Peyer's patch (tissue), 4 donors: ENCODE data around the gene SNX33.

Experiments used
- CTCF ChIP-seq, 6 experiments: fragments of 450-650 bp in 4 of 6; fragments of 200-600 bp in 2 of 6; sonication (generic) in 1 of 6; IDR thresholded peaks; one replicate each; pipeline ENCODE4 v1.5.1; 2017 to 2019; ENCODE audit warnings: antibody characterized with exemption in 6 of 6, mild to moderate bottlenecking in 3 of 6, moderate library complexity in 1 of 6
- POLR2A ChIP-seq, 2 donors: fragments of 450-650 bp; IDR thresholded peaks; one replicate each; pipeline ENCODE4 v1.5.1; 2017; ENCODE audit warnings: antibody characterized with exemption in 2 of 2, mild to moderate bottlenecking in 2 of 2, moderate library complexity in 2 of 2

- no peak for TF ChIP-seq CTCF (IDR thresholded peaks at IDR 0.05)
- TF ChIP-seq POLR2A (IDR thresholded peaks at IDR 0.05), result no peak
These were observed 4.3 kb downstream of the SNX33 start for GRCh38 chr15:75651810-75652543.
